GM12872 (cell line): ENCODE measurements around the gene NDST1.

Experiments used
- TF ChIP-seq, protein P1 (sequence below): IDR thresholded peaks from 3 replicates; pipeline ENCODE4 v1.5.1; 2011; ENCODE audit warnings: low read depth, mild to moderate bottlenecking, low read length, moderate library complexity; ENCODE audit not compliant: insufficient read depth

Gene NDST1

DNA sequence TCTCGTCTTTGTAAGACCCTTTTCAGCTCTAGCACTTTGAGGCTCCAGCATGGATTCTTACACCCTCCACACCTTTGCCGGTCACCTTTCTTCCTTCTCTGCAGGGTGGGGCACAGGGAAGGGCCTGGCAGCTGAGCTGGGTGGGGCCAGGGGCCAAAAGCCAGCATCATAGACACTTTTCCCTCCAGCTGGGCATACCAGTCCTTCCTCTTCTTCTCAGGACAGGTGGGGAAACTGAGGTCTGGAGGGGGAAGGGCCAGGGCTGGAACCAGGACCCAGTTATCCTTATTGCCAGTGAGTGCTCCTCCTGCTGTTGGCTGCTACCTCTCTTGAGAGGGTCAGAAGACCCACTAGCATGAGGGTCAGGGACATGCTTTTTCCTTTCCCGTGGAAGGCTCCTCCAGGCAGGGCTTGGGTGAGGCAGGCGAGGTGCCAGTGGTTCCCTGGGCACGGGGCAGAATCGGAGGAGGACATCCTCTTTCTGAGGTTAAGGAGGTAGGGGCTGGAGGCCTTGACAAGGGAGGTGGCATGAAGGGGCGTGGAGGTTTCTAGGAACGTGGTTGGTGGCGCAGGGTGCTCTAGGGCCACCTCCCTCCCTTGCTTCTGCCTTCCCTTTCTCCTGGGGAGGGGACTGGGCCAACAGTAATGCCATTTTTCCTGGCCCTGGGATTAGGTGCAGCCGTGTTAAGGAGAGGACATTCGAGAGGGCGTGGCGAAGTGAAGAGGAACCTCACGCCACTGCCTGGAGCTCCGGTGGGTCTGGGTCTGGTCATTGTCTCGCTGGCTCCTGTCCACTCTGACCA, at the start of gene NDST1:
Gene NDST1, plus strand, starts transcription at position 658 of the 803 bp plus-strand sequence. CDS start 13,124 bp downstream, outside the sequence.
- TF ChIP-seq, protein P1, sequence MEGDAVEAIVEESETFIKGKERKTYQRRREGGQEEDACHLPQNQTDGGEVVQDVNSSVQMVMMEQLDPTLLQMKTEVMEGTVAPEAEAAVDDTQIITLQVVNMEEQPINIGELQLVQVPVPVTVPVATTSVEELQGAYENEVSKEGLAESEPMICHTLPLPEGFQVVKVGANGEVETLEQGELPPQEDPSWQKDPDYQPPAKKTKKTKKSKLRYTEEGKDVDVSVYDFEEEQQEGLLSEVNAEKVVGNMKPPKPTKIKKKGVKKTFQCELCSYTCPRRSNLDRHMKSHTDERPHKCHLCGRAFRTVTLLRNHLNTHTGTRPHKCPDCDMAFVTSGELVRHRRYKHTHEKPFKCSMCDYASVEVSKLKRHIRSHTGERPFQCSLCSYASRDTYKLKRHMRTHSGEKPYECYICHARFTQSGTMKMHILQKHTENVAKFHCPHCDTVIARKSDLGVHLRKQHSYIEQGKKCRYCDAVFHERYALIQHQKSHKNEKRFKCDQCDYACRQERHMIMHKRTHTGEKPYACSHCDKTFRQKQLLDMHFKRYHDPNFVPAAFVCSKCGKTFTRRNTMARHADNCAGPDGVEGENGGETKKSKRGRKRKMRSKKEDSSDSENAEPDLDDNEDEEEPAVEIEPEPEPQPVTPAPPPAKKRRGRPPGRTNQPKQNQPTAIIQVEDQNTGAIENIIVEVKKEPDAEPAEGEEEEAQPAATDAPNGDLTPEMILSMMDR = no peak

DNA sequence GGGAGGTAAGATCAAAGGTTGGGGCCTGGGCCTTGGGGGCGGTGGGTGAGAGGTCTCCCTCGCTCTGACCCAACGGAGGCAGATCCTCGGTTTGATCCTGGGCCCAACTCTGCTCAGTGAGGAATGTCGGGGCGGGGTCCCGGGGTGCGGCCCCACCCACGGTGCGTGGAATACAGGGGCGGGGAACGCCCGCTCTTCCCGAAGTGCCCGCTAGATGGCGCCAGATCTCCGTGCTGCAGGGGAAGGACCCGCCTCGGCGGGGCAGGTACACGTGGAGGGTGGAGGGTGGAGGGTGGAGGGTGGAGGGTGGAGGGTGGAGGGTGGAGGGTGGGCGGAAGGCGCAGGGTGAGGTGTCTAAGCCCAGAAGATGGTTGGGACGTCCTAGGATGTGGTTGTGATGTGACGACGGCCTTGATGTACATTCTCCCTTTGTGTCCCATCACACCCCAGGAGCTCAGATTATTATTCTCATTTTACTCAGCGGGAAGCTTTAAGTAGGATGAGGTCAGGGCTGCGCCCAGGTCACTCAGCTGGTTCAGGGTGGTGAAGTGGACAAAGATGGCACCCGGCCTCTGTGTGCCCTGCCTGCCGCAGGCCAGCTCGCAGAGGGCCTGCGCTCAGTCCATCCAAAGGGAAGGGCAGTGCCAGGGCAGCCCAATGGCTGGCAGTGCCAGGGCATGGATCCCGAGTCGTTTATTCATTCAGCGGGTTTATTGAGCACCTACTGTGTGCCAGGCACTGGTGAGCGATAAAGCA, 49.0 kb upstream of the NDST1 start:
- TF ChIP-seq, protein P1 = peak; percentile 81

DNA sequence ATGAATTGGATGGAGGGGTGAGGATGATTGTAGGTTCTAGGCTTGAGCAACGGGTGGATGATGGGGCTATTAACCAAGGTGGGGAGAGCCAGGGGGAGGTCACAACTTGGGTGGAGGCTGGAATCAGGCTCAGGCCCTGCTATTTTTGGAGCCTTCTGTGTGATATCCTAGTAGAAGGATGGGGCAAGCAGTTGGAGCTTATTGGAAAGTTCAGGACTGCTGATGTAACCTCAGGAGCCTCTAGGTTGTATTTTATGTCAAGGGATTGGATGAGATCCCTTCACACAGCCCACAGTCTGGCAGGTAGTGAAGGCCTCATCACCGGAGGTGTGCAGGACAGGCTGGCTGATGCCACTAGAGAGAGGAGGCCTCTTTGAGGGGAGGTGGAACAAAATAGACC, 47.1 kb upstream of the NDST1 start:
- TF ChIP-seq, protein P1 = no peak

DNA sequence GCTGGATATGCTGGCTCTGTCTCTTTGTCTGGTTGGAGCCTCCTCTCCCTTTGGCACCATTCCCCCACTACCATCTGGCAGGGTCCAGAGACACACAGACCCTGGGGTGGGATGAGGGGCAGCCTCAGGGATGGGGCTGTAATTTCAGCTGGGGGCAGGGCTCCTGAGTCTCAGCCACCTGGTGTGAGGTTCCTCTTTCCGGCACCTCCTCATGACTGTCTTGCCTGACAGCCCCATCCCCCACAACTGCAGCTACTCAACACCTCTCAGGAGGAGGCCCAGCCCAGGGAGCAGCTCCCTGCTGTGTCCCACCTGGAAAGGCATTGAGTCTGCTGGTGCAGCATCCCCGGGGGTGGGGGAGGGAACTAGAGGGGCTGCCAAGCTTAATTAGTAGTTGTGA, 46.7 kb upstream of the NDST1 start:
- TF ChIP-seq, protein P1 = no peak

DNA sequence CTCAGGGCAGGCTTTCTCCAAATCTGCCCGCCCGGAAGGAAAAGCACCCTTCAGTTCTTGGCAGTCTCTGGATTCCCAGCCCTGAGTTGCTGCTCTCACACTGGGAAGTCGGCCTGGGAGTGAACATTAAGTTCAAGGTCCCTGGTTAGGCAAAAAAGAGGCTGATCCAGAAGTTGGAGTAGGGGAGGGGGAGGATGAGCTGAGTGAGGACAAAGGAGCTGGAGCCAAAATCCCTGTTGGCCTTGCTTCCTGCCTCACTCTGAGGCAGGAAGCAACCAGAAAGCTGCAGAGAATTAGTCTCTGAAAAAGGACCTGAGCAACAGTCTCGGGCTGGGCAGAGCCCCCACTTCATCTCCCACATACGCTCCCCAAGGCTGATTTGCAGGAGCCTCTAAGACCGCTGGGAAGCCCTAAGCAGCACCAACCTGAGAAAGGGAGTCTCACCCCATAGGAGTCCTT, 43.3 kb upstream of the NDST1 start:
- TF ChIP-seq, protein P1 = no peak

DNA sequence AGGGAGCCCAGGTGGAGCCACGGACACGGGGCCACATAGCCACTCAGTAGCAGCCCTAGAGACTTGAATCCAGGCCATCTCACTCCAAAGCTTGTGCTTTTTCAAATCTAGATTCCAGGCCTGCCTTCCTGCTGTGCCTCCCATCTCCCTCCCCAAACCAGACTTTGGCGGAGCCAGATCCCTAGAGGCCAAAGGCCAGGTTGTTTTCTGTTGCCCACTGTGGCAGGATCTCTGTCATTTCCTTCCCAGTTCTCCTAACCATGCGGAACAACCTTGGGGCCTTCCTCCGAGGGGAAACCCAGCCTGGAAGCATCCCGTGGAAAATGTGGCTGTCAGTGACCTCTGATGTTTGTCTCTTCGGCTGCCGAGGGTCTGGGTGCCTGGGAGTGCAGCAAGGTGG, 42.0 kb upstream of the NDST1 start:
- TF ChIP-seq, protein P1 = no peak

DNA sequence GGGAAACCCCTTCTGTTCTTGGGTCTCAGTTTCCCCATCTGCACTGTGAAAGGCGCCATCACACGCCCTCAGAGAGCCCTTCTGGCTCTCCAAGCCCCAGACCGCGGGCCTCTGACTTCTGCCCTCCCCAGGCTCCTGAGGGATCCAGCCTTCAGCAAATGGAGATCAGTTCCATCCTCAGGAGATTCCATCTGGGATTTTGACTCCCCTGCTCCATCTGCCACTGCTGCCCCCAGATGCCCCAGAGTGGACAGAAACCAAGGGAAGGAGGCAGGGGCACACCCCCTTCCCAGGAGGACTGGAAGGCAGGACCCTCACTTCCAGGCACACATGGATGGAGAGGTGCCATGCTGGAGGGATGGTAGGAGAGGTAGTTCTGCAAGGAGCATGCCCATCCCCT, 39.7 kb upstream of the NDST1 start:
- TF ChIP-seq, protein P1 = no peak
